Body of pancreas (tissue), 4 donors: ENCODE results near the gene CLDN1.

Experiments used
- POLR2A ChIP-seq, 3 donors: fragments of 450-650 bp; IDR thresholded peaks; one replicate each; pipeline ENCODE4 v1.6.1; 2016; ENCODE audit warnings: antibody characterized with exemption in 3 of 3, mild to moderate bottlenecking in 2 of 3
- TF ChIP-seq, protein P1 (sequence below), 7 experiments: fragments of 450-650 bp in 4 of 7; fragments of 200-600 bp in 3 of 7; sonication (generic) in 3 of 7; IDR thresholded peaks; one replicate each; pipeline ENCODE4 v1.5.1; 2016 to 2019; ENCODE audit warnings: antibody characterized with exemption in 7 of 7

DNA sequence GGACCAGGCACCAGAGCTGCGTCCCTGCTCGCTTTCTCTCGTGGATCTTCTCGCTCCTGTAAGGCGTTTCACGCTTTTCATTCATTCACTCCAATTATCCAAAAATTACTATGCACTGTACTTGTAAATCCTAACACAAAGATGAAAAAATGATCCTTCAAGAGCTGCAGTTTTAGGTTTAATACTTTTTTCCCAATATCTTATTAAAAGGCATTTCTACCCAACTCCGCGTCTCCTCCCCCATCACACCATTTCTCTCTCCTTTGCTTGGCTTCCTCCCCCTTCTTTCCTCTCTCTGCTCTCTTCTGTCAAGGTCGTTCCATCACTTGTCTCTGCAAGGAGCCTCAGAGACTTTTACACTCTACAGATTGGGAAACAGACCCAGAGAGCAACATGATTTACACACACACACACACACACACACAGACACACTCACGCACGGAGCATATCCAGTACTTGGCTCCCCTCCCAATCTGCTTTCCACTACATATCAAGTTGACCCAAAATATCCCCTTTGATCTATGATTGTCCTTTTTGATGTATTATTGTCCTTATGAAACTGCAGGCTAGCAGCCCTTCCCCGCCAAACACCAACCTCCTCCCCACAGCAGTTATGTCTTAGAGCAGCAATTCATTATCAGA lies 479 bp upstream of the CLDN1 start:
- TF ChIP-seq, protein P1, sequence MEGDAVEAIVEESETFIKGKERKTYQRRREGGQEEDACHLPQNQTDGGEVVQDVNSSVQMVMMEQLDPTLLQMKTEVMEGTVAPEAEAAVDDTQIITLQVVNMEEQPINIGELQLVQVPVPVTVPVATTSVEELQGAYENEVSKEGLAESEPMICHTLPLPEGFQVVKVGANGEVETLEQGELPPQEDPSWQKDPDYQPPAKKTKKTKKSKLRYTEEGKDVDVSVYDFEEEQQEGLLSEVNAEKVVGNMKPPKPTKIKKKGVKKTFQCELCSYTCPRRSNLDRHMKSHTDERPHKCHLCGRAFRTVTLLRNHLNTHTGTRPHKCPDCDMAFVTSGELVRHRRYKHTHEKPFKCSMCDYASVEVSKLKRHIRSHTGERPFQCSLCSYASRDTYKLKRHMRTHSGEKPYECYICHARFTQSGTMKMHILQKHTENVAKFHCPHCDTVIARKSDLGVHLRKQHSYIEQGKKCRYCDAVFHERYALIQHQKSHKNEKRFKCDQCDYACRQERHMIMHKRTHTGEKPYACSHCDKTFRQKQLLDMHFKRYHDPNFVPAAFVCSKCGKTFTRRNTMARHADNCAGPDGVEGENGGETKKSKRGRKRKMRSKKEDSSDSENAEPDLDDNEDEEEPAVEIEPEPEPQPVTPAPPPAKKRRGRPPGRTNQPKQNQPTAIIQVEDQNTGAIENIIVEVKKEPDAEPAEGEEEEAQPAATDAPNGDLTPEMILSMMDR (IDR thresholded peaks at IDR 0.05) = peak in 1 of 7 experiments; percentile 1
- TF ChIP-seq POLR2A (IDR thresholded peaks at IDR 0.05) = no peak
